GM08714 (cell line): ENCODE measurements around the gene NPY2R.

Experiments
- H3K4me3 ChIP-seq: fragments of 200-500 bp; sonication (Bioruptor generic); 2 replicates; pipeline ENCODE4 v1.5.1; 2014; ENCODE audit warnings: mild to moderate bottlenecking, low read length, inconsistent platforms
- ZNF274 ChIP-seq: IDR thresholded peaks from 2 replicates; pipeline ENCODE4 v1.6.1; 2012; ENCODE audit warnings: mild to moderate bottlenecking, low read depth, low read length

The NPY2R gene, protein sequence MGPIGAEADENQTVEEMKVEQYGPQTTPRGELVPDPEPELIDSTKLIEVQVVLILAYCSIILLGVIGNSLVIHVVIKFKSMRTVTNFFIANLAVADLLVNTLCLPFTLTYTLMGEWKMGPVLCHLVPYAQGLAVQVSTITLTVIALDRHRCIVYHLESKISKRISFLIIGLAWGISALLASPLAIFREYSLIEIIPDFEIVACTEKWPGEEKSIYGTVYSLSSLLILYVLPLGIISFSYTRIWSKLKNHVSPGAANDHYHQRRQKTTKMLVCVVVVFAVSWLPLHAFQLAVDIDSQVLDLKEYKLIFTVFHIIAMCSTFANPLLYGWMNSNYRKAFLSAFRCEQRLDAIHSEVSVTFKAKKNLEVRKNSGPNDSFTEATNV

DNA sequence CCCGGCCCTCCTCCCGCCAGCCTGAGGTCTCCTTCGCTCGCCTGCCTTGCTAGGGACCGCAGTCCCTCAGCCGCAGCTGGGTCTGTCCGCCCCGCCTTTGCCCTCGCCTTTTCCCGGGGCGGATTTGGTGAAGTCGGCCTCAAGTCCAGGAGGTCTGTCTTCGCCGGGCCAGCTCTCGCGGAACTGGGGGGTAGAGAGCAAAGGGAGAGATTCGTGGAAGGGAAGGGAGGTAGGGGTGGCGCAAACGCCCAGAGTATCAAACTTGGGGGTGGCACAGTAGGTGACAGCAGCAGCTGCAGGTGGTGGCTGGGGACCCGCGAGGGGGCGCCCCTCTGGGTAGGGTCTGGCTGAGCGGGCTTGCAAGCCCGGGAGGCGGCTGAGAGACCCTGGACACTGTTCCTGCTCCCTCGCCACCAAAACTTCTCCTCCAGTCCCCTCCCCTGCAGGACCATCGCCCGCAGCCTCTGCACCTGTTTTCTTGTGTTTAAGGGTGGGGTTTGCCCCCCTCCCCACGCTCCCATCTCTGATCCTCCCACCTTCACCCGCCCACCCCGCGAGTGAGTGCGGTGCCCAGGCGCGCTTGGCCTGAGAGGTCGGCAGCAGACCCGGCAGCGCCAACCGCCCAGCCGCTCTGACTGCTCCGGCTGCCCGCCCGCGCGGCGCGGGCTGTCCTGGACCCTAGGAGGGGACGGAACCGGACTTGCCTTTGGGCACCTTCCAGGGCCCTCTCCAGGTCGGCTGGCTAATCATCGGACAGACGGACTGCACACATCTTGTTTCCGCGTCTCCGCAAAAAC is at the start of gene NPY2R:
Gene NPY2R, plus strand, starts transcription at position 379 of the 797 bp plus-strand sequence. CDS start 5,304 bp downstream, outside the sequence.
- H3K4me3 ChIP-seq: no peak within 1 kb of the TSS
- no peak for TF ChIP-seq ZNF274

DNA sequence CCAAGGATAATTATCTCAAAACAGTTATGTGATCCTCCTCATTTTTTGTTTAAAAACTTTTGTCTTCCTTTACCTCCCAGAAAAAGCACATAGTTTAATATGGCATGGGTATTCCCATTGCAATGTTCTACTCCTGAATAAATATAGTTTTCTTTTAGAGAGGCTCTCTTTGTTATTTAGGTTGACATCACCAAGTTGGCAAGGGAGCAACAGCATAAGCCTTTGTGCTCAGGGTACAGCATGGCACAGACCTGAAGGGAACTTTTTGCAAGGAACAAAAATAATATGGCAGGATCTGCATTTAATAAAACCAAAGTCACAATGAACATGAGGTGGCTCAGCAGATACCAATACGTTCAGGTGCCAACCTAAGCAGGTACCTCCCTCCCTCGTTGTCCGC is 47.1 kb upstream of the NPY2R start:
- no peak overlapping the region for H3K4me3 ChIP-seq
- TF ChIP-seq ZNF274: no peak

DNA sequence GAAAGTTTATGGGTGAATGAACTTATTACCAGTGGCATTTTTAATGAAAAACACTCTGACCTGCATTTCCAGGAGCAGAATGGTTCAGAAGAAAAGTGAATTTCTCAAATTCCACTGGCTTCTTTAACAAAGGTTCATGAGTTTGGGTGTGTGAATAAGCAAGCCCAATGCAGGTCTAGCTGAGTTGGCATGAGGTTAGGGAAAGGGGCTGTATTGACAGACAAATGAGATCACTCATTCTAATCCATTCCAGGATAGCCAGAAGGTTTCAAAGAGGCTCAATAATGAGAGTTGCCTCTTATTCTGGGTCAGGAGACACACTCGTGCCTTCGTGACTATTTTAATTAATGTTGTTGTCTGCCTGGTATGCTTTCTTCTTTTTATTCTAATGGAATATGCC is 43.7 kb upstream of the NPY2R start:
- no peak overlapping the region for H3K4me3 ChIP-seq
- TF ChIP-seq ZNF274: no peak

DNA sequence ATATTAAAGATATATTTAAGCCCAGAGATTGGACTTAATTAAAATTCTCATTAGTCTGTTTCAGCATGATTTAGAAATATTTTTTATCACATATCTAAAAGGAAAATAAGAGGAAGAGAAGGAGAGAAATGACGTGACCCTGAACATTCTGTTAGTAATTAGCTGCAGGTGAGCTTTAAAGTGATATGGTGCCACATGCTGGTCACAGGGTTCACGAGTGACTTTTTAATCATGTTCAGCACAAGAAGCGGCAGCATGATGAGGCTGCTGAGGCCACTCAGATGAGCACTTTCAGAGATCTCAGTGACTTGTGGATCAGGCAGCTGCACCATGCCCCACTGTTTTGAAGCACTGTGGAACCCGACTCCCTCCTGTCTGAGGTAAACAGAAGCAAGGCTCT is 37.9 kb upstream of the NPY2R start:
- TF ChIP-seq ZNF274: no peak
- H3K4me3 ChIP-seq: no peak overlapping the region

DNA sequence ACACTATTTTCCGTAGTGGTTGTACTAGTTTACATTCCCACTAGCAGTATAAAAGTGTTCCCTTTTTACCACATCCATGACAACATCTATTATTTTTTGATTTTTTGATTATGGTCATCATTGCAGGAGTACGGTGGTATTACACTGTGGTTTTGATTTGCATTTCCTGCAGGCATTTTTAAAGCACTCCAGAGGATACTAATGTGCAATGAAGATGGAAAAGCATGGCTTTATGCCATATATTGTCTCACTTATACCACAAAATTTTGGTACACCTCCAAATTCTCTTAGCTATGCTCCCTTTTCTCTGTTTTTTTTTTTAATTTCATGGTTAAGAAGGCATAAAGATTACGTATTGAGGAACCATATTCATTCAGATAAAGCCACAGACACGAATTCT is 35.1 kb upstream of the NPY2R start:
- no peak for TF ChIP-seq ZNF274
- H3K4me3 ChIP-seq: no peak overlapping the region

DNA sequence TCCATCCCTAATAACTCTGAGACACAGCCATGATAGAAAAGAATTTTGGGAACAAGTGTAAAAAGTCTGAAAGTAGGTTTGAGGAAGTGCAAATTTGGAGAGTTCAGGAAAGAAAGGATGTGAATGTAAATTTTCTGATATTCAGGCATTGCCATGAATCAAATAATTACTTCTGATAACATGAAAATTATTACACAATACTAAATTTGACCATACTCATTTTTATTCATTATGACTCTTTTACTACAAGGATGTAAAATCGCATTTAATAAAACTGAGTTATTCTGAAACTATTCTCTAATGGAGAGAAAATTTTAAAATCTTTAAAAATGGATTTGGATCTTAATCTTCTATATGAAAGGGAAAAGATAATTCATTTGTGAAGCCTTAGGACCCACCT is 33.8 kb upstream of the NPY2R start:
- H3K4me3 ChIP-seq: no peak overlapping the region
- TF ChIP-seq ZNF274: no peak

DNA sequence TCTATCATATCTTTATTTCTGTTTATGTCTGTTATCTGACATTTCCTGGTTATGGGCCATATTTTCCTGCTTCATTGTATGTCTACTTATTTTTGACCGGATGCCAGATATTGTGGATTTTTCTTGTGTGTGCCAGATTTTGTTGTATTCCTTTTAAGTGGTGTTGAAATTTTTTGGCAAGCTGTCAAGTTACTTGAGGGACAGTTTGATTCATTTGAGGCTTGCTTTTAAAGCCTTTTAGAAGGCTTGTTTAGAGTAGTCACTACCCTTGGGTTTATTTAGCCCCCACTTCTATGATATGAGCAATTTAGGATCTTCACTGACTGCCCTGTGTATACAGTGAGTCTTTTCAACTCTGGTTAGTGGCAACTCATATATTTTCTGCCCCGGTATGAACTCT is 29.2 kb upstream of the NPY2R start:
- no peak overlapping the region for H3K4me3 ChIP-seq
- no peak for TF ChIP-seq ZNF274

DNA sequence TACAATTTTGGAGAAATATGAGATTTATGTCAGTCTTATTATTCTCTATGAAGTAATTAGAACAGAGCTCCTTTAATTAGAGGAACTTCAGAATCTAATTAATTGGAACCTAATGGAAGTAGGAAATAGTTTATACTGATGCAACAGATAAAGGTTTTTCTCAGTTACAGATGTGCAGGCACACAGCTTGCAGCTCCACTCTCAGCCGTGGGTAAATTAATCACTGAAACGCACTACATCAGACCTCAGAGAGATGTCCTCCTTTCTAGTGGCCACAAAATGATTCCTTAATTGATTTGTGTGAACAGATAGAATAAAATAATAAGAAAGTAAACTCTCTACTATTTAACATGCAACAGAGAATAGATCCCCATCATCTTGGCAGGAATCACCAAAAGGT is 21.5 kb upstream of the NPY2R start:
- H3K4me3 ChIP-seq: no peak overlapping the region
- TF ChIP-seq ZNF274: no peak

DNA sequence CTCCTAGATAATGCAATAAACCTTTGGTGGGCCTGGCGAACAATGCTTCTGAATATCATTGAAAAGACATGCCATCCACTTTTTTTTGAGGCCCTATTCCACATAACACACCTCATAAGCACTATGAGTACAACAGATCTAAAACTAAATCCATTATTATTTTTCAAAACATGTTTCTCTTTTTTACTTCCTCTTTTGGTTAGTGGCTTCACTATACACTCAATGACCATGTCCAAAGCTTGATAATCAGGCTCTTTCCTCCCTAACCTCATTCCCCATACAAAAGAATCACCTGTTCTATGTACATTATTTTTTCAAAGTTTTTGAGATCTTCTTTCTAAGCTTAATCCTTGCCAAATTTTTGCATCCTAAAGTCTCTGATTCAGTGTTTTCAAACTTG is 20.4 kb upstream of the NPY2R start:
- TF ChIP-seq ZNF274: no peak
- no peak overlapping the region for H3K4me3 ChIP-seq

DNA sequence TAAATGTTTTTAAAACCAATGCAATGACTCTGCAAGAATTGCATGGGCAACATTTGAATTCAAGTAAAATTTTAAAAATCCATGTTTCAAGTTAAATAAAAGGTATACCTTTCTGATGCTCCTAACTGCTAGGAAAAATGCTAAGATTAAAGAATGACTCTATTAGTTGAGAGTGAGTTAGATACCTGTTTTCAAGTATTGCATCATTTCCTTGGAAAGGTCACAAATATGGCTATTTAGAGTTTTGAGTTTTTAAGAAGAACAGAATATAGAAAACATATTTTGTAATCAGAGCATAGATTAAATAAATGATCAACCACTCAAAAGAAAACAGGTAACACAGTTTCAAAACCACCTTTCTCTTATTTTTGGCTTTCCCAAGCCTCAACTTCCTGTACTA is 18.3 kb upstream of the NPY2R start:
- no peak for TF ChIP-seq ZNF274
- H3K4me3 ChIP-seq: no peak overlapping the region

DNA sequence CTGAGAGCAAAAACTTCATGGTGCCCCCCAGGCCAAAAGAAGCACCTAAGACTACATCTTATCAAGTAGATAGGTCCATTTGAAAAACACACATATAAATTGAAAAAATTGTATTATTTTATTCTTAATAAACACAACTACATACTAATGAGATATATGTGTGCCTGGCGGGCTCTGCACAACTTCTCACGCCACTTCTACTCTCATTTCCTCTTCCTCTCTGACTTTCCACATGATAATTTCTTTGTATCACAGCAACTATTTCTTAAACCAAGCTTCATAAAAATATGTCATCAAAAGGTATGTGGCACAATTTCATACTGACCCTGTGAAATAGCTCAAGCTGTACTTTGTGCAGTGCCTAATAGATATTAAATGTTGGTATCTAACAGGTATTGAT is 10.7 kb upstream of the NPY2R start:
- no peak for TF ChIP-seq ZNF274
- no peak overlapping the region for H3K4me3 ChIP-seq

DNA sequence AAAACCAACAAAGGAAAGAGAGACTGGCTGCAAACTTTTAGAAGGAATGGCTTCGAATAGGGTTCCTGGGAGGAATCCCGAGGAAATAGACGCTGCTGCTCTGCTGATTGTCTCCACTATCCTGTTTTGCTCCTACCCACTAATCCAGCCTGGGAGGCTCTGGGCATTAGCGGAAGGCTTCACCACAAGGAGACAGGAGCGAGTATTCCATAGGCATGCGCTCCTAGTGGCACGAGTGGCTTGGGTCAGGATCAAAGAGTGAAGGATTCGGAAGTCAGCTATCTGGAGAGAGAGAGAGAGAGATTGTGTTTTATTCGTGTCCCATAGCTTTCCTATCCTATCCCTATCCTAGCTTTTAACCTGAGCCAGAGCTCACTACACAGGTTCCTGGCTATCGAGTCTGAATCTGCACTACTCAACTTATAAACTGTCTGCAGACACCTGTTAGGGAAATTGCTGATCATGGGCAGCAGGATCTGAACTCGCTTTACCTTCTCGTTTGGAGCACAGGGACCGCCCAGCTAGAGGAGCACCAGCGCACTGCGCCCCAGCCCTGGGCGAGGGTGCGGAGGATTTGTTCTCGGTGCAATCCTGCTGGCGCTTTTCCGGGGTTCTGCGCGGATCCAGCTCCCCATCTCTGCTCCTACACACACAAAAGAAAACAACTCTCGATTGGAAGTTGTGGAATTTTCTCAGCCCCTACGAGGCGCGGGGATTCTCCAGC is 740 bp upstream of the NPY2R start:
- TF ChIP-seq ZNF274: no peak
- no peak overlapping the region for H3K4me3 ChIP-seq

DNA sequence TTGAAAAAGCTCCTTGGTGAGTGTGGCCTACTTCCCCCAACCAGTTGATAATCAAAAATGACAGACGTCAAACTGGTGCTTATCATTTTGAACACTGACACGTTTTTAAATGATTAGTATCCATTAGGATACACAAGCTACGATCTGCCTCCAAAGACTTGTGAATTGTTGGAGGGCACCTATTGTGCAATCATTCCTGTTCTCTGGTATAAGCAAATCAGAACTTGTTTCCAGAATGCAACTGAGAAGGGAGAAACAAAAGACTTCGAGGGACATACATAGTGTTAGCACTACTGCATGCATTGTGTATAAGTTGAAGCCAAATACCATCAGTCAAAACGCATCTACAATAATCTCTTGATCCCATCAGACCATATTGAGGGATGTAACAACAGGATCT is 11.6 kb downstream of the NPY2R start:
- no peak for TF ChIP-seq ZNF274
- no peak overlapping the region for H3K4me3 ChIP-seq

DNA sequence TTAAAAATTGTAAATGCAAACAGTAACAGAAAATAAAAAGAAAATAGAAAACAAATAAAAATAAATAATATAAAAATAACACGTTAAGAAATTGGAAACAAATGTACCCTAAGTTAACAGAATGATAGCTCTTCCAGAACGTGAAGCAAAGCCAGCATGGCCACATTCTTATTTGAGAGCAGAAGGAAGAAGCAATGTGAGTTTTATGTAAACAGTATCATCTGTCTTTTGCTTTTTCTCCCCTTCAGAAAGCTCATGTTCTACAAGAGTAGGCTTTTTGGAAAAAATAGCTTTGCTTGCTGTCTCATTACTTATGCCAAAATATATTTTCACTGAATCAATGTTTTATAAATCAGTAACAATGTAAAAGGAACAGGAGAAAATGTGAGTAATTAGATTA is 18.7 kb downstream of the NPY2R start:
- H3K4me3 ChIP-seq: no peak overlapping the region
- TF ChIP-seq ZNF274: no peak

DNA sequence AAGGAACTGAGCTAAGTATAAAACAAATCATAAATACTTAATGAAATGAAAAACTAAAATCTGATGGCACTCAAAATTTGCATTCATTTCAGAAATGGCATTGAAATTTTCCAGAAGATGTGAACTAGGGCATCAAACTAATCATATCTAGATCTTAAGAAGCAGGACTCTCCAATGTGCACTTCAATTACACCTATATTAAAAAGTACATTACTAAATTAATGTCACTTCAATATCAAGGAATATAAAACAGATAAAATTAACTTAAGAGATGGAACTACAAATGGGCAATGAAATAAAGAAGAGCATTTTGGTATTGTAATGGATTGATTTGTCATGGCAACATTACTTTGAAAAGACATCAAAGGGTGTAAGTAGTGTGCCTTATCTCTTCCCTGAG is 20.3 kb downstream of the NPY2R start:
- no peak overlapping the region for H3K4me3 ChIP-seq
- no peak for TF ChIP-seq ZNF274
